Hindlimb muscle (tissue), 1 donor: ENCODE results near the gene ARHGAP26. TPM values are rescaled to one million over a fixed set of nuclear protein-coding genes. Genes with fewer than 3 reads are reported as not detected.

ENCODE experiments used
- DNase-seq: peaks from one replicate; pipeline ENCODE4 v3.0.0-alpha.2; 2013
- polyA plus RNA-seq: library from polyadenylated mRNA; unstranded; fragments of 120-200 nt; gene quantifications from one replicate; pipeline ENCODE4 v1.2.1, GENCODE V29; 2013; ENCODE audit not compliant: insufficient read length

The ARHGAP26 gene
- polyA plus RNA-seq, 1 donor, result 13.8 TPM

- DNase-seq, result no peak
Observed at GRCh38 chr5:142753116-142753631, 17.0 kb upstream of the ARHGAP26 start.

- no peak for DNase-seq
Observed at GRCh38 chr5:142754031-142754430, 16.1 kb upstream of the ARHGAP26 start.

GRCh38 chr5:142756576-142756975, 13.6 kb upstream of the ARHGAP26 start:
- no peak for DNase-seq

- no peak for DNase-seq
Observed at GRCh38 chr5:142757564-142757963, 12.6 kb upstream of the ARHGAP26 start.

- no peak for DNase-seq
Observed at GRCh38 chr5:142758062-142758795, 11.9 kb upstream of the ARHGAP26 start.

GRCh38 chr5:142758796-142759145, 11.4 kb upstream of the ARHGAP26 start:
- no peak for DNase-seq

GRCh38 chr5:142763701-142764100, 6.5 kb upstream of the ARHGAP26 start:
- DNase-seq, result no peak

- no peak for DNase-seq
Observed at GRCh38 chr5:142767178-142767577, 3.0 kb upstream of the ARHGAP26 start.

GRCh38 chr5:142767911-142768310, 2.3 kb upstream of the ARHGAP26 start:
- no peak for DNase-seq

- no peak for DNase-seq
Observed at GRCh38 chr5:142769251-142769792, 855 bp upstream of the ARHGAP26 start.

GRCh38 chr5:142770650-142771609, 753 bp downstream of the ARHGAP26 start:
- peak; percentile 43 for DNase-seq

GRCh38 chr5:142771666-142772065, 1.5 kb downstream of the ARHGAP26 start:
- DNase-seq, result no peak

GRCh38 chr5:142772446-142773293, 2.5 kb downstream of the ARHGAP26 start:
- no peak for DNase-seq

- DNase-seq, result no peak
Observed at GRCh38 chr5:142777099-142777498, 6.9 kb downstream of the ARHGAP26 start.

- no peak for DNase-seq
Observed at GRCh38 chr5:142777850-142778249, 7.7 kb downstream of the ARHGAP26 start.

GRCh38 chr5:142779163-142779840, 9.1 kb downstream of the ARHGAP26 start:
- DNase-seq, result no peak

- no peak for DNase-seq
Observed at GRCh38 chr5:142780871-142781270, 10.7 kb downstream of the ARHGAP26 start.

GRCh38 chr5:142782976-142783530, 12.9 kb downstream of the ARHGAP26 start:
- peak; percentile 64 for DNase-seq

GRCh38 chr5:142783601-142784341, 13.6 kb downstream of the ARHGAP26 start:
- peak; percentile 51 for DNase-seq

GRCh38 chr5:142784401-142784955, 14.3 kb downstream of the ARHGAP26 start:
- DNase-seq, result no peak
